GM18907 (cell line): Measurements from ENCODE around the gene TTC38.
A peak's percentile ranks its signal among the peaks of the same experiment; 100 is the strongest.
"Not testable (repeated sequence)": the region's sequence is repeated elsewhere in the genome, so short reads cannot be mapped to it uniquely, and the experiment has no call there.

Experiments
- ATAC-seq: cut with Tn5 transposase; IDR thresholded peaks from one replicate; pipeline ENCODE4 v1.9.1; 2021; ENCODE audit warnings: mild to moderate bottlenecking, moderate library complexity; ENCODE audit not compliant: unreplicated experiment

Gene TTC38

GRCh38 chr22:46245511-46245910 lies 22.3 kb upstream of the TTC38 start:
- no peak for ATAC-seq

DNA sequence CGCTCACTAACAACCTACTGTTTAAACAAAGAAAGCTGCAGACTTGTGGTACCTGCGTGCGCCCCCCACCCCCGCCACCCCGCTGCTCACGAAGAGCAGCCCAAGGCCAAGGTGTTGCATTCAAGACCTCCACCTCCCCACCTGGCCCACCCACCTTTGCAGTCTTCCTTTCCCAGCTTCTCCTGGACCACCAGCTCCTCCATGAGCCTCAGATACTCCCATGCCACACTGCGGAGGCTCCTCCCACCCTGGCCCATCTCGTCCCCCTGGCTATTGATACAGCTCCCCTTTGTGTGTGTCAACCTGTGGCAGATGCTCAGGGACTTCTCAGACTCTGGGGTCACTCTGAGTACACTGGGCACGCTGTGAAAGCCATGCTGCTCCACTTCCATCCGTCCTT lies 21.6 kb upstream of the TTC38 start:
- no peak for ATAC-seq

DNA sequence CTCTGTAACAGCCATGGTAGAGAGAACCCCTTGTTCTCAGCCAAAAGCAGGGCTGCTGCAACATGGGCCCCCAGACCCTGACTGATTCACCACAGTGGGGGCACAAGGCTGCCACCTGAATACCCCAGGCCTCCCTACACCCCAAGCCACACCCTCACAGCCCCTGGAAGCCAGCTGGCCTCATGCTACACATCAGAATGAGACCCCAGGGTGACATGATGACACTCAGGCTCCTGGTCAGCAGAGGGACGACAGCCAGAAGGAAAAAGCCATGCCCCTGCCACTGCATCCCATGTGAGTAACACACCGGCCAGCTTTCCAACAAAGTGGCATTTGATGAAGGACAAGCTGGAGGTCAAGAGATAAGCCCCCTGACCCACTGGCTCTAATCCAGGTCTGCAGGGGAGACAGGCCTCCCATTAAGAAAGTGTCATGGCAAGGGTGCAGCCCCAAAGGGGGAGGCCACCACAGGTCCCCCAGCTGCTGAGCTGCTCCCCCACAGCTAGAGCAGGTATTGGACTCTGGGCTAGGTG lies 20.3 kb upstream of the TTC38 start:
- ATAC-seq: no peak

DNA sequence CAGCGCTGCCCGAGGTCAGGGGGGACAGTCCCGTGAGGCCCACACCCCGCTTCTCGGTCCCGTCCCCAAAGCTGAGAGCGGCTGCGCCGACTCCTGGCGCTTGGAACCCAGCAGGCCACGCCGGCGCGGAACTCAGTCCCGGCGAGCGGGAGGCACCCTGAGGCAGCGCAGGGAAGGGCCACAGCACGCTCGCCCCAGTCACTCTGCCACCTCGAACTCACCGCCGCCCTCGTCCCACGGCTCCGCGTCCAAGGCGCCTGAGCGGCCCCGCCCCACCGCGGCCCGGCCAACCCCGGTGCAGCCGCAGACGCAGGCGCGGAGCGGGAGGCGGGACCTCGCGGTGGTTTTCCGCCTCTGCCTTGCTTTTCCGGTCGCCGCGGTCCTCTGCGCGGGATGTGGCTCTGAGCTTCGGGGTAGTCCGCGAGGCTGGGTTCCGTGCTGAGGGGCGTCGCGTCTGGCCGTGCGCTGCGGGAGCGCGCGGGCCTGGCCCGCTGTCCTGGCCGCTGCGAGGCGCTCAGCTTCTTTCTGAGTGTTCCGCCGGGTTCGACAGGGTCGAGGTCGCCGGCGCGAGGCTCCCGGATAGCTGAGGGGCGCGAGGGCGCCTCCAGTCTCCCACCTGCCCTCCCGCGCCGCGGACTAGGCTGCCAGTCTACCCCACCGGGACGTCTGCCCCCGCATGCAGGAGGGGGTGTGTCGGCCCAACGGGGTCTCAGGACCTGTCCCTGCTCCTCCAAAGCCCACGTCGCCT lies 17.6 kb upstream of the TTC38 start, which contains the start of gene CDPF1:
Gene CDPF1 (minus strand): TSS at position 259 of the 748 bp plus-strand sequence. CDS start 2,009 bp downstream, outside the sequence.
- peak; percentile 78 for ATAC-seq

GRCh38 chr22:46250783-46251125 lies 17.1 kb upstream of the TTC38 start:
- ATAC-seq: peak; percentile 20

DNA sequence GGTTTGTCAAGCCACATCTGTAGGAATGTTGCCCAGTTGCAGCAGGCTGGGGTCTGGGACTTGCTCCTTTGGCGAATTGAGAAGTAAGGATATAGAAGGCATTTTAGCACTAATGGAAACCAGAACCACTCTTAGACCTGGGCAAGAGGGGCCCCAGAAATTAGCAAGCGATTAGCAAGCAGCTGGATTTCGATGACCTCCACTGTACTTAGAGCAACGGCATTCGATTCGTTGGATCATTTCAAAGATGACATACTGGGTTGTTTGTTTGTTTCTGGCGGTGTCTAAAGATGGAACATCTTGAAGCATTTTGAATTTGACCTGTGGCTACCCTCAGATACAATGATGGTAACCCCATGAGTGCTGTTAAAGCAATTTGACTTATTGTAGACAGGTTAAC lies 16.5 kb upstream of the TTC38 start:
- no peak for ATAC-seq

DNA sequence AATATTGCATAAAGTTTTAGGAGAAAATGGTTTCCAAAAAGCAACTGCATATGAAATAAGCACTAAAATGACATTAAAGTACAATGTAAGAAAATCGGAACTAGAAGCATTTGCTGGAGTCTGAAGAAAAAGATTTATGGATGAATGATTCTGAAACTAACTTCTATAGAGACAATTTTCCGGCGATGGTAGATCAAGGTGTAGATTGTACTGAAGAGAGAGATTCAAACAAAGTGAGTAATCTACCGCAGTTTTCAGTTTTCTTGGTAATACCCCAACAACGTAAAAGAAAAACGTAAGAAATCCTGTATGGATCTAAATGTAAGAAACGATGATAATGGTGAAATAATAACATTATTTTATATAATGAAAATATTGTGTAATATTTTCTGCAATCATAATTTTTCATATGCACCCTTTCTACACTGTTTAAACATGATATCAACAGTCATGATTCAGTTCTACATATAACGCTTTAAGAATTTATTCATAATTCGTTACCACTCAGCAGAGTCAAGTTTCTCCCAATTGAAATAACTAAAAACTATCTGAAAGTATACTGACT lies 15.9 kb upstream of the TTC38 start:
- no peak for ATAC-seq

DNA sequence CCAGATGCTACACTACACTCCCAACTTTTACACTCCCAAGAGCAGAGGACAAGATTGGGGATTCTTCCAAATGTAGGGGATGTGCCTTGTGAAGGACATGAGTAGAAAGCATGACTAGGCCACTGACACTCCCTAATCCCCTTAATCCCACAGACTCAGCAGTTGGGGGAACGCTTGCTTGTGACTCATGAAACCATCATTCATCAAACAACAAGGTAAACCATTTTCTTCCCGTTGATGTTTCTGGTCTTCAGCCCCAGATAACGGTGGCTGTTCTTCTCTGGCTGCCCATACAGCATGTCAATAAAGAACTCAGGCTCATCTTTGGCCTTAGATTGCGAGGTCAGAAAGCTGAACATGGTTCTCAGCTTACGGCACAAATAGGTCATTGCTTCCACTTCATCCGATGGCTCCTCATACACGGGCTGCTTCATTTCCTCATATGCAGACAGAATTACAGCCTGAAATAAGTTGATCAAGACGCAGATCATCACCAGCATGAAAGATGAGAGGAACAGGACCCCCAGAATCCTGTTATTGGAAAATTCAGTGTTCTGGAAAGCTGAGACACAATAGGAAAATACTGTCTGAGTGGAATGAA lies 11.3 kb upstream of the TTC38 start:
- ATAC-seq: no peak

DNA sequence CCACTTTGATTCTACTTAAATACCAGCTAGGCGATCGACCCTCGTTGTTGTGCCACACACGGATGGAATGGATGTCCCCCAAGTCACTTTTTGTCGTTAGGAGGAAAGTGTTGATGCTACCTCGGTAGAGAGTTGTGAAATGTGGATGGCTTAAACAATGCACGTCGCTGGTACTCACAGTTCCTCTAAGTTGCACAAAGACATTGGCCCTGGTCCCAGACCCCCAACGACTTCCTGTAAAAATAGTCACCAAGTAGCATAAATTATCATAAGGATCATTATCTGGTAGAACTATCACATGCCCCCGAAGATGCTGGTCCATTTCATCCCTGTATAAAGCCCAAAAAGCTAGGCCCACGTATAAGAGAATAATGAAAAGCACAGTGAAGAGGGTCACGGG lies 8.4 kb upstream of the TTC38 start:
- ATAC-seq: no peak

- no peak for ATAC-seq
These were observed 7.8 kb upstream of the TTC38 start for GRCh38 chr22:46260038-46260437.

DNA sequence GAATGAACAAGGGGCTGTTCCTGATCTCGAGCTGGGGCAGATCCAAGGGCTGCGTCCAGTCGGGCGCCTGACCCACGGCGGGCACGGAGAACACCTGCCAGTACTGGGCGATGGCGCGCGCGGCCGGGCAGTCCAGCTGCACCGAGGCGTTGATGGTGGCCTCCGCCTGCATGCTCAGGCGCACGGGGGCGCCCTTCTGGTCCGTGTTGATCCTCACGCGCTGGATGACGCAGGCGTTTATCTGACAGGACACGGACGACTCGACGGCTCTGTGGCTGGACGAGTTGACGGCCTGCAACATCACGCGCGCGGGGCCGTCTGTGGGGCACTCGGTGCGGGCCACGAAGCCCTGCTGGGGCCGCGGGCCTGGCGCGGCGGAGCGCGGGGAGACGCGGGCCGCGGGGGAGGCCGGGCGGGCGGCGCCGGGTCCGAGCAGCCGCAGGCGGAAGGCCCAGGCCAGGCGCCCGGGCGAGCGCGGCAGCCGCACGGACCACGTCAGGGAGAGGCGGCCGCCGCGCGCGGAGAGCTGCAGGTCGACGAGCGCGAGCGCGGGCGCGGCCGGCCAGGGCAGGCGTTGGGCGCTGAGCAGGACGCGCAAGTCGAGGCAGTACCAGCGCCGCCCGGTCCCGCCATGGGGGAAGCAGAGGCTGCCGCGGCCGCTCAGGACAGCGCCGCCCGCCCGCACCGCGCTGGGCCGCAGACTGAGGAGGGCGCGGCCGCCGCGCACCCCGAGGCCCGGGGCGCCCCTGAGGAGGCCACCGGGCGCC lies 5.2 kb upstream of the TTC38 start:
- no peak for ATAC-seq

GRCh38 chr22:46263216-46263590 lies 4.6 kb upstream of the TTC38 start, which contains the start of gene PKDREJ:
TSS of gene PKDREJ (minus strand) at chr22:46263343. CDS start at chr22:46263322, 21 bp downstream.
- no peak for ATAC-seq

DNA sequence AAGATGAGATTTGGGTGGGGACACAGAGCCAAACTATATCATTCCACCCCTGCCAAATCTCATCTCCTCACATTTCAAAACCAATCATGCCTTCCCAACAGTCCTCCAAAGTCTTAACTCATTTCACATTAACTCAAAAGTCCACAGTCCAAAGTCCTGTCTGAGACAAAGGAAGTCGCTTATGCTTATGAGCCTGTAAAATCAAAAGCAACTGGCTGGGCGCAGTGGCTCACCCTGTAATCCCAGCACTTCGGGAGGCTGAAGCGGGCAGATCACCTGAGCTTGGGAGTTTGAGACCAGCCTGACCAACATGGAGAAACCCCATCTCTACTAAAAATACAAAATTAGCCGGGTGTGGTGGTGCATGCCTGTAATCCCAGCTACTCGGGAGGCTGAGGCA lies 3.3 kb upstream of the TTC38 start:
- ATAC-seq: not testable (repeated sequence)

- not testable (repeated sequence) for ATAC-seq
These were observed 2.2 kb upstream of the TTC38 start for GRCh38 chr22:46265627-46266026.

DNA sequence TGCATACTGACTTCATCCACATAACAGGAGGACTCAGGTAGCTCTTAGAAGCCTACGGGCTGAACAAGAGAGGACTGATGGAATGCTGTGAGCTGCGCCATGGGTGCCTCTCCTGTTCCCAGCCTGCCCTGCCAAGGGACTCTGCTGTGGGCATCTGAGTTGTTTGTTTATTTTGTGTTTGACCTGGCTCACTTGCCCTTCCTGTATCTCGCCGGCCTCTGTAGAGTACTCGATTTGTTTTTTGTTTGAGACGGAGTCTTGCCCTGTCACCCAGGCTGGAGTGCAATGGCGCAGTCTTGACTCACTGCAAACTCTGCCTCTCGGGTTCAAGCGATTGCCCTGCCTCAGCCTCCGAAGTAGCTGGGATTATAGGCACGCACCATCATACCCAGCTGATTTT lies 1.8 kb downstream of the TTC38 start:
- ATAC-seq: no peak

GRCh38 chr22:46272196-46272595 lies 4.4 kb downstream of the TTC38 start:
- ATAC-seq: no peak

DNA sequence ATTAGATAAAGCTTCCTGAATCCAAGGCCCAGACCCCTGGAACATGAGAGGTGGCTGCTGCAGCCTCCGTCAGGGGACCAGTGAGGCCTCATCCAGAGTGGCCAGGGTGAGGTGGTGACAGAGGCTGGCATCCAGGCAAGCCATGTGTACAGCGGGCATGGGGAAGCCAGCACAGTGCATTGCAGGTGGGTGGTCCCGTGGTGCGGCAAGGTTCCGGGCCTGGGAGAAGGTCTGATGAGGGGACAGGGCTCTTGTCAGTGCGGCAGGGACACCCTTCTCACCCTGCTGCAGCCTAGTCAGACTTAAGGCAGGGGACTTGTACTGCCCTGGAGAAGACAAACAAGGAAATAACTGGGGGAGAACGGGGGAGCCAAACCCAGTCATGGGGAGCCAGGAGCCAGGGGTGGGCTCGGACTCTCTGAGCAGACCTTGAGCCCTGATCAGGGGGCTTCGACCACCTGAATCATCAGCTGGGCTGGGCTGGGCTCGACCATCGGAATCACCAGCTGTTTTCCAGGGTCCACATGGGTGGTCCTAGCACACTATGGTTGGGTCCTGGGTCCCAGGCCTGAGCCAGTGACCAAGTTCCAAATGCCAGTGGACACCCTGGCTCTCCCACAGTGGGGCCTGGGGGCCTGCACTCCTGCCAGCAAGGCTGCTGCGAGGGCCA lies 5.1 kb downstream of the TTC38 start:
- ATAC-seq: no peak

DNA sequence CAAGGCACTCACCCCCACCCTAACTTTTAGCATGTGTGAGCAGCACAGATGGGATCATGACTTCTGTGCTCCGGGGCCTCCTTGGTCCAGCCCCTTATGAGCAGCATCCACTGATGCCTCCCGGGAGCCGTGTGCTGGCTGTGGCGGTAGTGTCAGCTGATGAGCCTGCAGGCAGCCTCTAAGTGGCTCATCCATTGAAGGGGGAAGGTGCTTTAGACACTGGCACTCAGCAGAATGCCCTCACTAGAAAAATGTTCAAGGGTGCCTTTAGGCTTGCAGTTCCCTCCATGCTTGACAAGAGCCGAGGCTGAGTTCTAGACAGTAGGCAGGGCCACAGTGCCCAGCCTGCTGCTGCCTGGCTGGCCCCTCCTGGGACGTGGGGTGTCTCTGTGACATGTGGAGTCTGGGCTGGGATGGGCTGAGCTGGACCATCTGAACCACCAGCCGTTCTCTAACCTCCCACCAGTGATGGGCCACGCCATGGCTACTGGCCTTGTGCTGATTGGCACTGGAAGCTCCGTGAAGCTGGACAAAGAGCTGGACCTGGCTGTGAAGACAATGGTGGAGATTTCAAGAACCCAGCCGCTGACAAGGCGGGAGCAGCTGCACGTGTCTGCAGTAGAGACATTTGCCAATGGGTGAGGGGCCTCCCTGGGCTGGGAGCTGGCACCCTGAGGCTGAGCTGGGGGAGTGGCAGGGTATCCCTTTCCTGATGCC lies 5.8 kb downstream of the TTC38 start:
- ATAC-seq: no peak

GRCh38 chr22:46274381-46274780 lies 6.6 kb downstream of the TTC38 start:
- ATAC-seq: no peak

DNA sequence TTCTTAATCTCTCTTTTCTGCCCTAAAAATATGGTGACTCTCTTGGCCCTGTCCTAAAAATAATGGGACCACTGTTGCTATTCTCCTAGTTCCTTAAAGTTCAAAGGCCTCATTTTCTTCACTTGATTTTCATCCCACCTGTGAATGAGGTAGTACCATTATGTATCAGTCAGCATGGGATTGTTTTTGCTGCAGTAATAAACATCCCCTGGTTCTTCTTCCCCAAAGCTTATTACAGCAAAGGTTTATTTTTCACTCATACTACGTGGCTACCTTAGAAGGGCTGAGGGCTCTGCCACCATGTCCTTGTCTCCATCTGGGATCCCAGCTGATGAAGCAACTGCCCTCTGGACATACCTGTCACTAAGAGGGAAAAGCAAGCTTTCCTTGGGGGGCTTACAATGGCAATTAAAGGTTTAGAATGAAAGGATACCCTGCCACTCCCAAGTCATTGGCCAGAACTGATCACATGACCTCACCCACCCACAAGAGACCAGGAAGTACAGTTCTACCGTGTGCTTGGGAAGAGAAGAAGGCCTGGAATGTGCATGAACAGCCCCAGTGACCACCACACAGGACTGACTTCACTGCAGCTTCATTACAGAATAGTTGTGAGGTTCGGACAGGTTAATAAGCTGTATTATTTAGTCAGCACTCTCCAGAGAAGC lies 7.8 kb downstream of the TTC38 start:
- no peak for ATAC-seq
